NCI-H748 treated with DMSO at 0.1 percent for 48 hours (cell line): ENCODE data around the gene EIF4EBP2.

Experiments
- DNase-seq: peaks from one replicate; lab custom pipeline; 2025; lab: John Stamatoyannopoulos, UW

Gene EIF4EBP2

GRCh38 chr10:70378122-70378521, 25.8 kb upstream of the EIF4EBP2 start:
- no peak for DNase-seq

- no peak for DNase-seq
Observed at GRCh38 chr10:70379581-70380176, 24.3 kb upstream of the EIF4EBP2 start.

GRCh38 chr10:70380350-70381135, 23.4 kb upstream of the EIF4EBP2 start:
- DNase-seq, result no peak

- DNase-seq, result peak; percentile 26
Observed at GRCh38 chr10:70381471-70382421, 22.2 kb upstream of the EIF4EBP2 start.

- DNase-seq, result no peak
Observed at GRCh38 chr10:70391654-70392053, 12.3 kb upstream of the EIF4EBP2 start.

- no peak for DNase-seq
Observed at GRCh38 chr10:70396140-70396539, 7.8 kb upstream of the EIF4EBP2 start.

GRCh38 chr10:70399177-70399576, 4.8 kb upstream of the EIF4EBP2 start:
- no peak for DNase-seq

GRCh38 chr10:70403483-70404035, 386 bp upstream of the EIF4EBP2 start:
- no peak for DNase-seq

GRCh38 chr10:70404787-70405036, 767 bp downstream of the EIF4EBP2 start:
- no peak for DNase-seq

- no peak for DNase-seq
Observed at GRCh38 chr10:70405037-70405824, 1.3 kb downstream of the EIF4EBP2 start.

GRCh38 chr10:70409772-70410171, 5.8 kb downstream of the EIF4EBP2 start:
- no peak for DNase-seq

GRCh38 chr10:70410608-70411007, 6.7 kb downstream of the EIF4EBP2 start:
- no peak for DNase-seq

GRCh38 chr10:70412356-70412755, 8.4 kb downstream of the EIF4EBP2 start:
- DNase-seq, result no peak

- no peak for DNase-seq
Observed at GRCh38 chr10:70417568-70417967, 13.6 kb downstream of the EIF4EBP2 start.

GRCh38 chr10:70418229-70418628, 14.3 kb downstream of the EIF4EBP2 start:
- no peak for DNase-seq

GRCh38 chr10:70418713-70419112, 14.8 kb downstream of the EIF4EBP2 start:
- DNase-seq, result no peak

GRCh38 chr10:70424320-70424719, 20.4 kb downstream of the EIF4EBP2 start:
- DNase-seq, result no peak

- DNase-seq, result no peak
Observed at GRCh38 chr10:70425096-70425495, 21.2 kb downstream of the EIF4EBP2 start.

- DNase-seq, result no peak
Observed at GRCh38 chr10:70426823-70427222, 22.9 kb downstream of the EIF4EBP2 start.

- no peak for DNase-seq
Observed at GRCh38 chr10:70430493-70431445, 26.8 kb downstream of the EIF4EBP2 start.

- no peak for DNase-seq
Observed at GRCh38 chr10:70432101-70432500, 28.2 kb downstream of the EIF4EBP2 start.
